HG03039 (cell line): ENCODE measurements around the gene ORAI3.

Source experiments
- ATAC-seq: cut with Tn5 transposase; IDR thresholded peaks from one replicate; pipeline ENCODE4 v1.9.1; 2021; ENCODE audit warnings: mild to moderate bottlenecking, moderate library complexity; ENCODE audit not compliant: unreplicated experiment

Gene ORAI3

DNA sequence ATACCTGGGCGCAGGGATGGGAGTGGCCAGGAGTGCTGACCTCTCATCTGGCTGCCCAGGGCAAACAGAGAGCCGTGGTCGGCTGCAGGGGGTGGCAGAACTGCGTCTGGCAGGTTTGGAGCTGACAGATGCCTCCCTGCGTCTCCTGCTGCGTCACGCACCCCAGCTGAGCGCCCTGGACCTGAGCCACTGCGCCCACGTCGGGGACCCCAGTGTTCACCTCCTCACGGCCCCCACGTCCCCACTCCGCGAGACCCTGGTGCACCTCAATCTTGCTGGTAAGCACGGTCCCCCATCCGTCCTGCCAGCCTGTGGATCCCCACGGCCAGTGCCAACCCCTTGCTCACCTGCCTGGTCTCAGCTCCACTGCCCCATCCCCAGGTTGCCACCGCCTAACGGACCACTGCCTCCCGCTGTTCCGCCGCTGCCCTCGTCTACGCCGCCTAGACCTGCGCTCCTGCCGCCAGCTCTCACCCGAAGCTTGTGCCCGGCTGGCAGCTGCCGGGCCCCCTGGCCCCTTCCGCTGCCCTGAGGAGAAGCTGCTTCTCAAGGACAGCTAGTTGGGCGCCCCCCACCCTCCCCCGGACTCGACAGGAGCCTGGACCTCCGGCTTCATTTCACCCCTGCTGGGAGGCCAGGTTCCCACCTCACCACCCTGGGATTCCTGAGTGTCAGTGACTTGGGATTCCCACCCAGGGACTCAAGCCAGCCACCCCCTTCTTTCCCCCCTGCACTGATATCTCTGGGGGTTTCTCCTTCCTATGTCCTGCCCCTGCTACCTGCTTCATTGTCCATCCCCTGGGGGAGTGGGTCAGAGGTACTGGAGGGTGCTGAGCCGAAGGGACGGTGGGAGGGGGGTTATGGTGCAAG lies 2.0 kb upstream of the ORAI3 start:
- ATAC-seq, result no peak

DNA sequence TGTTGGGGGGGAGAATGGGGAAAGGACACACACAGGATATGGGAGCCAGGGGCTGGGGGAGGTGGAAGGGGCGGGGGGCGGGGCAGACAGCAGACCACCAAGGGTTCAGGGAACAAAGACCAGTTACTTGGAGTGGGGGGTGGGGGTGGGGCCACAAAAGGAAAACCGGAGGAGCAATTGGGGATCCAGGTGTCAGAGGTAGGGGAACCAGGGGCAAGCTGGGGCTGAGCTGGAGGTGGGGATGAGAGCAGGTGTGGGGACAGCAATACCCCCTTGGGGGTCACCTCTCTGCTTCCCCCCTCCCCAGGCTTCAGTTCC lies 1.4 kb upstream of the ORAI3 start:
- no peak for ATAC-seq

DNA sequence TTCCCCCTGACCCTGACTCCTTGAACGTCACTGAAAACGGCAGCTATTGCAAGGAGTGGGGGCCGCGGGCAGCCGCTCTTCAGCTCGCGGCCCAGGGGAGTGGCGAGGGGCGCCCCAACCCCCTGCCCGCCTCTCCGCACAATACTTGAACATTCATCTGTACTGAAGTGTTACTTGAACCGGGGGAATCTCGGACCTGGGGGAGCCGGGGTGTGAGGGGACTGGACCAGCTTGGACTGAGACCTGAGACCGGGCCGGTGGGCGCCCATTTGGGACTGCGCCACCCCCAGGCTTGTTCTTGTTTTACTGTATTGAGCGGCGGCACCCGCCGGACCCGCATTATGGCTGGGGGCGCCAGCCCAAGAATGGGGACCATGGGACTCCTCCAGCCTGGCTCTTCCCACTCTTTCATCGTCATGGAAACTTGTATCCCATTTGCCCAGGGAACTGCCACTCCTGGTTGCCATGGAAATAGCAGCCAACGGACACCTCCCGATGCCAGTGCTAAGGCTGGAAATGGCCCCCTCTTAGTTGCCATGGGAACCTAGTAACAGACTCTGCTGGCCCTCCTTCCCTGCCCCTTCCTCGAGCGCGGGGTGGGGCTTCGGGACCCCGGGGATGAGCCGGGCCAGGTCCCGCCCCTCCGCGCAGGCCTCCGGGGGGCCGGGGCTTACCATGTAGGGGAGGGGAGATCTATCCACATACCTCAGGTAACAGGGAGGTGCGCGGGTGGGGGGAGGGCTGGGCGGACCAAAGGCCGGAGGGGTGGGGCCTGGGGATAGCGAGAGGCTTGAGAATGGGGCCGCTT lies 805 bp upstream of the ORAI3 start:
- no peak for ATAC-seq

DNA sequence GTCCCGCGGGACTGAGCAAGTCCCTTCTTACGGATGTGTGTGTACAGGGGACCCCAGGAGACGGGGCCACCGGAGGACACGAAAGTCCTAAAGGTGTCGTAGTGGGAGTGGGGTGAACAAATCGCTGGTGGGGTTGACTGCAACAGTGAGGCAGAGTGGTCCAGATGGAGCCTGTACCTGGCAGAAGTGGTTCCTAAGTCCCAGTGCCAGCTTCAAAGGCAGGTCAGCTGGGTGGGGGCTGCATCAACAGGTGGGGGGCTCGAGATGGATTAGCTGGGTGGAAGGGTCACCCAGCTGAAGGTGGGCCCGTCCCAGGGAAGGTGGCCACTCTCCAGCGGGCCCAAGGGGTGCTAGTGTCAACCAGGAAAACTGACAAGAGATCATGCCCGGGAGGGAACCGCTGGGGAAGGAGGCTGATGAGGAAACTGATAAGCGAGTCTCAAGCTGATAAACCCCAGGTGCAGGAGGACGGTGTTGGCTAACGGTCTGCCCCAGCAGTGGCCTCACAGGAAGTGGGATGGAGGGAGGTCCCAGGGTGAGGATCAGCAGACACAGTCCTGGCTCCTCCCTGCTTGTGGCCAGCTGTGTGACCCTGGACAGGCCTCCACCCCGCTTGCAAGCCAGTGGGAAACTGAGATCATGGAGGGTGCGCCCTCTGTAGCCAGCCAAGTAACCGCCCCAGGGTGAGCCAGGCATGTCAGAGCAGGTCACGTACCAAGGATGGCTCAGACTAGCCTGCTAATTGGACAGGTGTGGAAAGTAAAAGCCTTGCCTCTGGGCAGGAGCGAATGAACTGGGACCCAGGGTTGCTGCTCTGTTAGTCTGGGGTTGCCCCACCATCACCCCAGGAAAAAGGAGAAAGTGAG lies 1.0 kb downstream of the ORAI3 start:
- no peak for ATAC-seq

DNA sequence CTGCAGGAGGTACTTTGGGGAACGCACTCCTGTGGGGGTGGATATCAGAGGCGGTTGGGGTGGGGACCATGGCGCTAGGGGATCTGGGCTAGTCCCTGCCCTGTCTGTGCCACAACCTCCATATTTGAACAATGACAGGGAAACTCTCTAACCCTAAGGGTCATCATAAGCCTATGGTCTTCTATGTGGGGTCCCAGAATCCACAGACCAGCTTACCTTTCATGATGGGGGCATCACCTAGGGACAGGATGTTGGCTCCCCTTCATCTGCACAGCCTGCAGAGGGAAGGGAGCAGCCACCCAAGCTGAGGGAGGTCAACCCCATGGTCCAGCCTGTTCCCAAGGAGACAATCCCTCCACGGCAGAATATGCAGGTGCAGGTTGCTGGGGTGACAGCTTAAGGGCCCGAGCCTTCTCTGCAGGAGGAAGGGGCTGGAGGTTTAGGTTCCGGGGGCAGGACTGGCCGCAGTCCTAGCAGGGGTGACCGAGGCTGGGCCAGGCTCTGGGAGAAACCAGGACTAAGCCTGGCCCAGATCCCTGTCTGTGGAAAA lies 1.7 kb downstream of the ORAI3 start:
- ATAC-seq, result no peak

DNA sequence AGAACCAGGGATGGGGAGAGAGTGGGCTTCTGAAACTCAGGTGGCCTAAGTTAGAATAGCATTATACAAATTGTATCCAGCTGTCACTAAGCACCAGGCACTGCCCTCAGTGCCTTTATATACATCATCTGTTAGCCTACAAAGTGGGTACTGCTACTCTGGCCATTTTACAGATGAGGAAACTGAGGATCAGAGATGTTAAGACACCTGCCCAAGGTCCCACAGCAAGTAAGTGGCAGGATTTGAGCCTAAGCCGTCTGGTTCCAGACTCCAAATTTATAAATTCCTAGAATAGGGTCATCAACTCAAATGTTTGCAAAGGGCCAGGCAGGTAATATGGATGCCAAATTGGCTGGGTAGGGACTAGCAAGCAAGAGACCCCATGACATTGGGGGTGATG lies 2.3 kb downstream of the ORAI3 start:
- ATAC-seq, result no peak

DNA sequence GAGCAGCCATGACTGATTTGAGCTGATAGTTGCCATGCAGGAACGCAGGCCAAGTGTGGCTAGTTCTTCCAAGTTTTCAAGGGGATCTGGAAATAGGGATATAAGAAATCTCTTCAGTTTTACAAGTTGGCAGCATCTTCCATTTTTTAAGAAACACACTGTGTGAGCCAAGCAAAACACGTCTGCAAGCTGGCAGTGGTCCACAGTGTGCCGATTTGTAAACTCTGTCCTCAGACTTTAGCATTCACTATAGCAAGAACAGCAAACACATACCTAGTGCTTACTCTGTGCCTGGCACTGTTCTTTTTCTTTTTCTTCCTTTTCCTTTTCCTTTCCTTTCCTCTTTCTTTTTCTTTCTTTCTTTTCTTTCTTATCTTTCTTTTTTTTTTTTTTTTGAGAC lies 2.9 kb downstream of the ORAI3 start:
- ATAC-seq, result no peak

DNA sequence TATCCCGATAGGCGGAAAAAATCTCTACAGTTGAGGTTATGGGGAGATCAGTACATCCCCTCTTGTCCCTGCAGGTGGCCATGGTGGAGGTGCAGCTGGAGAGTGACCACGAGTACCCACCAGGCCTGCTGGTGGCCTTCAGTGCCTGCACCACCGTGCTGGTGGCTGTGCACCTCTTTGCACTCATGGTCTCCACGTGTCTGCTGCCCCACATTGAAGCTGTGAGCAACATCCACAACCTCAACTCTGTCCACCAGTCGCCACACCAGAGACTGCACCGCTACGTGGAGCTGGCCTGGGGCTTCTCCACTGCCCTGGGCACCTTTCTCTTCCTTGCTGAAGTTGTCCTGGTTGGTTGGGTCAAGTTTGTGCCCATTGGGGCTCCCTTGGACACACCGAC lies 4.2 kb downstream of the ORAI3 start:
- ATAC-seq, result no peak

DNA sequence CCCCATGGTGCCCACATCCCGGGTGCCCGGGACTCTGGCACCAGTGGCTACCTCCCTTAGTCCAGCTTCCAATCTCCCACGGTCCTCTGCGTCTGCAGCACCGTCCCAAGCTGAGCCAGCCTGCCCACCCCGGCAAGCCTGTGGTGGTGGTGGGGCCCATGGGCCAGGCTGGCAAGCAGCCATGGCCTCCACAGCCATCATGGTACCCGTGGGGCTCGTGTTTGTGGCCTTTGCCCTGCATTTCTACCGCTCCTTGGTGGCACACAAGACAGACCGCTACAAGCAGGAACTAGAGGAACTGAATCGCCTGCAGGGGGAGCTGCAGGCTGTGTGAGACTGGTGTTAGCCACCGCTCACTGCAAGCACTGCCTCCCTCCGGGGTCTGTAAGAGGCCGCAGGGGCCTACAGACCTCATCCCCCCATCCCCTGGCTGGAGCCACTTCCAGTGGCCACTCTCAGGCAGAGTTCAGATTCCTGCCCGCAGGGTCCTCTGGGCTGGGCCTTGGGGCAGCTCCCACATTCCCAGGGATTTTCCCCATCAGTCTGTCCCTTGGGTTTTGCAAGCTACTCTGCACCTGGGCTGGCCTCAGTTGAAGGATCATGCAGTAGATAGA lies 4.8 kb downstream of the ORAI3 start:
- no peak for ATAC-seq

DNA sequence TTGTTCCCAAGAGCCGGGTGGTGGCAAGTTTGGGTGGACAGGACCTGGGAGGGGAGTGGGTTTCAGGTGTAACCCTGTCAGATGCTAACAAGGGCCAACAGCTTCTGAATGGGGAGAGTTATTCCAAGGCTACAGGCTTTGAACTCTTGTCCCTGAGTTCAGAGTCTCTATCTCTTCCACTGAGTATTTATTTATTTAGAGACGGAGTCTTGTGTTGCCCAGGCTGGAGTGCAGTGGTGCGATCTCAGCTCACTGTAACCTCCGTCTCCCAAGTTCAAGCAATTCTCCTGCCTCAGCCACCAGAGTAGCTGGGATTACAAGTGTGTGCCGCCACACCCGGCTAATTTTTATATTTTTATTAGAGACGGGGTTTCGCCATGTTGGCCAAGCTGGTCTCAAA lies 6.1 kb downstream of the ORAI3 start:
- ATAC-seq, result no peak

DNA sequence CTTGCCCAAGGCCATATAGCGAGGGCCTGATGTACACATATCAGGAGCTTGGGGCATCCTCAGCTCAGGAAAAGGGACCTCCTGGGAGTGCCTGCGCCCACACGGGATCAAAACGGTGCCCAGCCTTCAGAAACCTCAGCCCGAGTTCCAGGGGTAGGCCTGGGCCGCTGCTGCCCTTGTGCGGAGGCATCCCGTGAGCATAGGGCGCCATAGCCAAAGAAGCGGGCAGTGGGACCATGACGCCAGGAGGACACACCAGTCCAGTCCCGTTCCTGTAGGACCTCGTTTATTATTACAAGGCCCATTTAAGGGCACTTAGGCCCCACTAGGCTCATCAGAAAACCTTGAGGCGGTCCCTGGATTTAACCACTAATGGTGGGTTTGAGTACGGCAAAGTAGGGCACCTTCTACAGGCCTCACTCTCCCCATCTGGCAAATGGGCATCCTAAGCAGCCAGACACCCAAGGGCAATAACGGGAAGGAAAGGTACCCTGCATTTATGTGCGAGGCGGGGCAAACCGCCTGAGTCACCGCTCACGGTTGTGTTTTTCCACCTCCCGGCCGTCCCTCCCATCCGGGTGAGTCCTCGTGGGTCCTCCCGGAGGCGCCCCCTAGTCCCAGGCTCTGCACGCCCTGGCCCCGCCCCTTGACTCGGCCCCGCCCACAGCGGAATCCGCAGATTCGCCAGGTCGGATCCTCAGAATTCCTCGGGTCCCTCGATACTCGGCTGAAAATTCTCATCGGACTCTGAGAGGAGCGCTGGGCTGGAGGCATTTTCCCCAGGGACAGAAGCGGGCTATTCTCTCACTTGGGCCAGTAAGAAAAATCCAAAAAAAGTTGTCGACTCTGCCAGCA lies 8.0 kb downstream of the ORAI3 start:
- ATAC-seq, result peak; percentile 40

DNA sequence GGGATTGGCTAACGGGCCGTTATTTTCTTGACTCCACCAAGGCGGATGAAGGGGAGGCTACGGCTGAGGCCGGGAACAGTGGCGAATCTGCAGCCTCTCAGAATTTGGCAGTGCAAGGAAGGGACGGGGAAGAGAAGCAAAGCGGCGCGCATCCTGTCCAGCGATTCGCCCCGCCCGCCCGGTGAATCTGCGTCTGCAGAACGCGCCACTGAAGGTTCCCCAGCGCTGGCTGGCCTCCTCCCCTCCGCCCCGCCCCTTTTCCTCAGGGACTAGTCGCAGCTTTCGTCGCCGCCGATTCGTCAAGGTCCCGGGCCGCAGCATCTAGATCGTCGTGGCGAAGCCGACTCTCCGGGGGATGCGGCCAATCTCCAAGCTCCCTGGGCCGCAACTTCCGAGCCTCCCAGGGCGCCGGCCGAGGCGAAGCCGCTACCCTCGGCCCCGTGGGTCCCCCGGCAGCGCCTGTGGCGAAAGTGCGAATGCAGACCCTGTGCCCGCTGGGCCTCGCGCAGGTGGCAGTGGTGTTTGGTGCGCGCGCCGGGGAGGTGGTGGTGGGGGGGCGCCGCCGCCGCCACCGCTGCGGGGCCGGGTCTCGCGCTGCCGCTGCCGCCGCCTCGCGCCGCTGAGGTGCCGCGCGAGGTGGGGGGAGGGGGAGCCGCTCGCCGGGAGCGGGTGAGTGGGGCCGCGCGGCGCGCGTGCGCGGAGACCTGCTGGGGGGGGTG lies 8.7 kb downstream of the ORAI3 start, which contains the start of gene SETD1A:
SETD1A (plus strand) TSS at position 299 of the 719 bp plus-strand sequence. CDS start 978 bp downstream, outside the sequence.
- peak; percentile 65 for ATAC-seq

DNA sequence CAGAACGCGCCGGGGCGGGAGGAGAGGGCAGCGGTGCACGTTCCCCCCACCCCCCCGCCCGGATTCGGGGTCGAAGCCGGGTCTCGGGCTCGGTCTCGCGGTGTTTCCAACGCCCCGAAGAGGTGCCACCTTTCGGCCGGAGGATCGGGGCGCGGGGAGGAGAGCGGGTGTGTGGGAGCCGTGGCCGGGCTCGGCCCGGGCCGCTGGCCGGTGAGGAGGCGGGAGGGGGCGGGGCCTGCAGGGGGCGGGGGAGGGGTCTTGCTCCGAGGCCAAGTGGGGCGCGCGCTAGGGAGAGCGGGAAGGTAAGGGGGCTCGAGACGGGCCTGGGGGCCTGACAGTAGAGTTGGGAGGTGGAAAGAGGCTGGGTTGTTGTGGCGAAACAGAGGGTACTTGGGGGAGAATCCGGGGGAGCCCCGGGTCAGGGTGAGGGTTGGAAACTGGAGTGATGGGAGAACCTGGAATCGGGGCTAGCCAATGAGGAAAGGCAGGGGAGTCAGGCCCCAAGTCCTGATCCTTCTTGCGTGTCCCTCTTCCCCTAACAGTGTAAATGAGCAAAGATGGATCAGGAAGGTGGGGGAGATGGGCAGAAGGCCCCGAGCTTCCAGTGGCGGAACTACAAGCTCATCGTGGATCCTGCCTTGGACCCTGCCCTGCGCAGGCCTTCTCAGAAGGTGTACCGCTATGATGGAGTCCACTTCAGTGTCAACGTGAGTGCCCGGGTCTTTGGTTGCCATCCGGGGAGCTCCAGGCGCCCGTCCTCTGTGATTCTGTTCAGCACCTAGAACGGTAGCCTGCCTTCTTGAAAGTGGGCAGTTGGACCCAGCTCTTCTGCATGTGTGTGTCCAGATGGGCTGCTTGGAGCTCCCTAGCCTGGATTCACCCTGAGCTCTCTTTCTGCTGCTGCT lies 9.6 kb downstream of the ORAI3 start:
- ATAC-seq, result peak; percentile 13

DNA sequence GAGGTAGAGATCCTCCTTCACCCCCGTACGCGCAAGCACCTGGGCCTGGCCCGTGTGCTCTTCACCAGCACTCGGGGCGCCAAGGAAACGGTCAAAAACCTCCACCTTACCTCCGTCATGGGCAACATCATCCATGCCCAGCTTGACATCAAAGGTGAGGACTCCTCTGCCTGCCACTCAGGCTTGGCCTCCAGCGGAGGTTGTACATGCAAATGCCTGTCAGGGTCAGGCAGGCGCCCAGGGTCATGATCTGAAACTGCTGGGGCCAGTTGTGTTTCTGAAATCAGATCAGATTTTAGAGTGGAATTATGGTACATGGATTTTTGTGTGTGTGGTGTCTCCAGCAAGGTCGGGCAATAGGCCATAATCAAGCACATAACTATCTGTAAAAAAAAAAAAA lies 12.5 kb downstream of the ORAI3 start:
- ATAC-seq, result no peak

DNA sequence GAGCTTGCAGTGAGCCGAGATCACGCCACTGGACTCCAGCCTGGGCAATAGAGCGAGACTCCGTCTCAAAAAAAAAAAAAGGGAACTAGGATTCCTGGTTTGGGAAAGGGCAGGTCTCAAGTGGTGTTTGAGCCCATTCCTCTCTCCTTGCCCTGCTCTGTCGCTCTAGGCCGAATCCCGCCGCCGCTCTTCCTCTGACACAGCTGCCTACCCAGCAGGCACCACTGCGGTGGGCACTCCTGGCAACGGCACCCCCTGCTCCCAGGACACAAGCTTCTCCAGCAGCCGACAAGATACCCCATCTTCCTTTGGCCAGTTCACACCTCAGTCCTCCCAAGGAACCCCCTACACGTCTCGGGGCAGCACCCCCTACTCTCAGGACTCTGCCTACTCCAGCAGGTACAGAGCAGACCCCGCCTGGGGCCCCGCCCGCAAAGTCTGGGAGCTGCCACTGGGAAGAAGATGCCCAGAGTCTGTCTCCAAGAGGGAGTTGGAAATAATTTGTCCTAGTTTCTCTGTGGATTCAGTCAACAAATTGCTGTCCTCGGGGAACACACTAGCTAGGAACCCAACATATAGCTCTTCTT lies 15.2 kb downstream of the ORAI3 start:
- ATAC-seq, result no peak

DNA sequence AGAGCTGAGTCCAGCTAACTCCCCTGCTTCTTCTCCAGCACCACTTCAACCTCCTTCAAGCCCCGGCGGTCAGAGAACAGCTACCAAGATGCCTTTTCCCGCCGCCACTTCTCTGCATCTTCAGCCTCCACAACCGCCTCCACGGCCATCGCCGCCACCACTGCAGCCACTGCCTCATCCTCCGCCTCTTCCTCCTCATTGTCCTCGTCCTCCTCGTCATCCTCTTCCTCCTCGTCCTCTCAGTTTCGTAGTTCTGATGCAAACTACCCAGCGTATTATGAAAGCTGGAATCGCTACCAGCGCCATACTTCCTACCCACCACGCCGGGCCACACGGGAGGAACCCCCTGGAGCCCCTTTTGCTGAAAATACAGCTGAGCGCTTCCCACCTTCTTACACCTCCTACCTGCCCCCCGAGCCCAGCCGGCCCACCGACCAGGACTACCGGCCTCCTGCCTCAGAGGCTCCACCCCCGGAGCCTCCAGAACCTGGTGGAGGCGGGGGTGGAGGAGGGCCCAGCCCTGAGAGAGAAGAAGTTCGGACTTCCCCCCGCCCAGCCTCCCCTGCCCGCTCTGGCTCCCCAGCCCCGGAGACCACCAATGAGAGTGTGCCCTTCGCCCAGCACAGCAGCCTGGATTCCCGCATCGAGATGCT lies 15.8 kb downstream of the ORAI3 start:
- ATAC-seq, result no peak

DNA sequence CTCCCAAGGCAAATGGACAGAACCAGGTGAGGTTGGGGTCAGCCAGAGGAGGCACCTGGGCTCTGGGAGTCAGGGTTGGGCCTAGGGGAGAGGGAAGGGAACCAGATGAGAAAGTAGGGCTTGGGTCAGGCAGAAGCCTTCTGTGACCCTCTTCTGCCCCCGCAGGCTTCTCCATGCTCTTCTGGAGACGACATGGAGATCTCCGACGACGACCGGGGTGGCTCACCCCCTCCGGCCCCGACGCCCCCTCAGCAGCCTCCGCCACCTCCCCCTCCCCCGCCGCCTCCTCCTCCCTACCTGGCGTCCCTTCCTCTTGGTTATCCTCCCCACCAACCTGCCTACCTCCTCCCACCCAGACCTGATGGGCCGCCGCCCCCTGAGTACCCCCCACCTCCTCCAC lies 16.6 kb downstream of the ORAI3 start:
- ATAC-seq, result no peak
